Right ventricle myocardium superior (tissue), 1 donor: ENCODE results near the gene ZNF91. TPM values are rescaled to one million over a fixed set of nuclear protein-coding genes. Genes with fewer than 3 reads are reported as not detected.
"Not testable (repeated sequence)": the region's sequence is repeated elsewhere in the genome, so short reads cannot be mapped to it uniquely, and the experiment has no call there.

Experiments used
- ATAC-seq: fragments of 200-7000 bp; cut with Tn5 transposase; one replicate; pipeline ENCODE4 v1.9.1; 2020; ENCODE audit warnings: mild to moderate bottlenecking; ENCODE audit not compliant: poor library complexity
- DNase-seq: peaks from one replicate; pipeline ENCODE4 v3.0.0-alpha.2; 2020
- intact Hi-C: fragments of 100-400 bp; cut with DNase I; formaldehyde crosslinking; loops from one replicate; pipeline ENCODE4 v1.11.2; 2022
- total RNA-seq: library from RNA; stranded (reverse); fragmentation: NEBNext Ultra II Directional; extraction: Animal tissue kit (Norgen Biotek cat#: 25700); gene quantifications from one replicate; pipeline ENCODE4 v1.2.1, GENCODE V29; 2021
- donor health status: DM: no; HTN: yes; CAD: no; lungs with severe emphysema.

Gene ZNF91
- total RNA-seq, 1 donor from 2014 or later: 90.6 TPM

- intact Hi-C loops: no loop called here
- DNase-seq (no peak), ATAC-seq (no peak)
Observed at GRCh38 chr19:23402388-23402787, 7.1 kb upstream of the ZNF91 start.

- DNase-seq (no peak), ATAC-seq (no peak)
- intact Hi-C loops: no loop called here
Observed at GRCh38 chr19:23401086-23401610, 5.9 kb upstream of the ZNF91 start.

- intact Hi-C loops: loop anchor here (10.0 kb wide), 1 partner anchor 145 kb away; the partner anchor contains the start of gene ZNF724
- DNase-seq (no peak), ATAC-seq (no peak)
Observed at GRCh38 chr19:23399443-23399842, 4.2 kb upstream of the ZNF91 start.

- intact Hi-C loops: loop anchor here (10.0 kb wide), 1 partner anchor 141 kb away; the partner anchor contains the start of gene ZNF724
- not testable (repeated sequence) for ATAC-seq
Observed at GRCh38 chr19:23395722-23396117, 449 bp upstream of the ZNF91 start.

GRCh38 chr19:23394511-23394910 lies 760 bp downstream of the ZNF91 start:
- intact Hi-C loops: loop anchor here (10.0 kb wide), 1 partner anchor 140 kb away; the partner anchor contains the start of gene ZNF724
- ATAC-seq (peak; percentile 56), DNase-seq (no peak)

More at GRCh38 chr19:23395722-23396117, 449 bp upstream of the ZNF91 start:
- peak; percentile 47 for DNase-seq

GRCh38 chr19:23393121-23393520 lies 2.1 kb downstream of the ZNF91 start:
- ATAC-seq (no peak), DNase-seq (no peak)
- intact Hi-C loops: loop anchor here (10.0 kb wide), 1 partner anchor 138 kb away; the partner anchor contains the start of gene ZNF724

- ATAC-seq: no peak
- intact Hi-C loops: loop anchor here (10.0 kb wide), 1 partner anchor 136 kb away; the partner anchor contains the start of gene ZNF724
- no peak for DNase-seq
Observed at GRCh38 chr19:23391236-23391635, 4.0 kb downstream of the ZNF91 start.

GRCh38 chr19:23385404-23385803 lies 9.9 kb downstream of the ZNF91 start:
- intact Hi-C loops: no loop called here
- no peak for DNase-seq
- ATAC-seq: no peak

GRCh38 chr19:23384858-23385257 lies 10.4 kb downstream of the ZNF91 start:
- ATAC-seq (peak; percentile 8), DNase-seq (no peak)
- intact Hi-C loops: no loop called here

GRCh38 chr19:23384166-23384565 lies 11.1 kb downstream of the ZNF91 start:
- intact Hi-C loops: no loop called here
- ATAC-seq (no peak), DNase-seq (no peak)

GRCh38 chr19:23382955-23383354 lies 12.3 kb downstream of the ZNF91 start:
- ATAC-seq (no peak), DNase-seq (no peak)
- intact Hi-C loops: no loop called here

- DNase-seq (no peak), ATAC-seq (no peak)
- intact Hi-C loops: no loop called here
Observed at GRCh38 chr19:23381114-23381513, 14.2 kb downstream of the ZNF91 start.

GRCh38 chr19:23379671-23380070 lies 15.6 kb downstream of the ZNF91 start:
- peak; percentile 53 for ATAC-seq
- DNase-seq, intact Hi-C loops: not testable (repeated sequence)

- intact Hi-C loops: no loop called here
- ATAC-seq: peak; percentile 51
- no peak for DNase-seq
Observed at GRCh38 chr19:23378948-23379347, 16.3 kb downstream of the ZNF91 start.

GRCh38 chr19:23377276-23377675 lies 18.0 kb downstream of the ZNF91 start:
- intact Hi-C loops: no loop called here
- DNase-seq (no peak), ATAC-seq (peak; percentile 62)

- no peak for DNase-seq
- intact Hi-C loops: no loop called here
- ATAC-seq: peak; percentile 61
Observed at GRCh38 chr19:23366437-23366836, 28.8 kb downstream of the ZNF91 start.

- DNase-seq, ATAC-seq, intact Hi-C loops: not testable (repeated sequence)
Observed at GRCh38 chr19:23366031-23366430, 29.2 kb downstream of the ZNF91 start.

GRCh38 chr19:23365222-23365621 lies 30.0 kb downstream of the ZNF91 start:
- intact Hi-C loops: no loop called here

GRCh38 chr19:23361843-23362242 lies 33.4 kb downstream of the ZNF91 start:
- intact Hi-C loops, ATAC-seq, DNase-seq: not testable (repeated sequence)

More at GRCh38 chr19:23365222-23365621, 30.0 kb downstream of the ZNF91 start:
- DNase-seq: no peak
- no peak for ATAC-seq

- no peak for ATAC-seq
- DNase-seq: no peak
- intact Hi-C loops: no loop called here
Observed at GRCh38 chr19:23351806-23352205, 43.5 kb downstream of the ZNF91 start.

GRCh38 chr19:23346696-23347095 lies 48.6 kb downstream of the ZNF91 start:
- DNase-seq (no peak), ATAC-seq (no peak)
- intact Hi-C loops: no loop called here
